Esophagus muscularis mucosa (tissue), 4 donors: ENCODE measurements around the gene PRKCQ. TPM values are rescaled to one million over a fixed set of nuclear protein-coding genes. Genes with fewer than 3 reads are reported as not detected.

Experiments
- DNase-seq: peaks from one replicate; pipeline ENCODE4 v3.0.0-alpha.2; 2017; ENCODE audit errors: extremely low spot score
- H3K27ac ChIP-seq, 4 donors: fragments of 200-600 bp; sonication (generic); replicated peaks in 1 of 4; 1 replicate in 3 of 4; 2 replicates in 1 of 4; pipeline ENCODE4 v1.5.1; 2016 to 2019; ENCODE audit warnings: mild to moderate bottlenecking in 1 of 4
- H3K27me3 ChIP-seq, 4 donors: fragments of 200-600 bp; sonication (generic); one replicate each; pipeline versions ENCODE4 v1.5.1 to v1.6.0; 2016 to 2019
- H3K36me3 ChIP-seq, 4 donors: fragments of 200-600 bp; sonication (generic); one replicate each; pipeline ENCODE4 v1.5.1; 2016 to 2019
- H3K4me1 ChIP-seq, 4 donors: fragments of 200-600 bp; sonication (generic); one replicate each; pipeline ENCODE4 v1.5.1; 2016 to 2019
- H3K4me3 ChIP-seq, 4 donors: fragments of 200-600 bp; sonication (generic); 1 replicate in 2 of 4; 2 replicates in 2 of 4; pipeline ENCODE4 v1.5.1; 2016 to 2019; ENCODE audit warnings: mild to moderate bottlenecking in 4 of 4, moderate library complexity in 1 of 4
- H3K9me3 ChIP-seq, 4 donors: fragments of 200-600 bp; sonication (generic); 1 replicate in 3 of 4; 2 replicates in 1 of 4; pipeline ENCODE4 v1.5.1; 2016 to 2019
- EP300 ChIP-seq: sonication (generic); formaldehyde crosslinking; IDR thresholded peaks from one replicate; pipeline ENCODE4 v1.6.1; 2017; ENCODE audit warnings: antibody characterized with exemption
- POLR2A ChIP-seq: fragments of 450-650 bp; IDR thresholded peaks from one replicate; pipeline ENCODE4 v1.6.1; 2017; ENCODE audit warnings: antibody characterized with exemption, moderate library complexity, mild to moderate bottlenecking, low read depth
- POLR2AphosphoS5 ChIP-seq, 2 donors: sonication (generic); formaldehyde crosslinking; IDR thresholded peaks; one replicate each; pipeline ENCODE4 v1.6.1; 2017; ENCODE audit warnings: antibody characterized with exemption in 2 of 2
- WGBS: methylation state at CpG from one replicate; pipeline ENCODE4 v1.1.5; 2018; 5-methylcytosine and 5-hydroxymethylcytosine counted together
- intact Hi-C: fragments of 100-400 bp; cut with DNase I; formaldehyde crosslinking; loops from one replicate; pipeline ENCODE4 v1.15.1; 2023
- total RNA-seq, 4 donors: library from RNA; depleted of rRNA; stranded (reverse); fragments of >200 nt; gene quantifications; one replicate each; pipeline versions ENCODE4 v1.1.0 to v1.2.1, GENCODE V29; 2016
- TF ChIP-seq, protein P1 (sequence below), 3 experiments: fragments of 200-600 bp in 2 of 3; fragments of 450-650 bp in 1 of 3; sonication (generic) in 2 of 3; IDR thresholded peaks; one replicate each; pipeline ENCODE4 v1.5.1; 2017 to 2019; ENCODE audit warnings: antibody characterized with exemption in 3 of 3, mild to moderate bottlenecking in 2 of 3, moderate library complexity in 1 of 3

Gene PRKCQ
- total RNA-seq, 4 donors from 2014 or later: 4.6 to 9.4 (median 6.8) TPM

DNA sequence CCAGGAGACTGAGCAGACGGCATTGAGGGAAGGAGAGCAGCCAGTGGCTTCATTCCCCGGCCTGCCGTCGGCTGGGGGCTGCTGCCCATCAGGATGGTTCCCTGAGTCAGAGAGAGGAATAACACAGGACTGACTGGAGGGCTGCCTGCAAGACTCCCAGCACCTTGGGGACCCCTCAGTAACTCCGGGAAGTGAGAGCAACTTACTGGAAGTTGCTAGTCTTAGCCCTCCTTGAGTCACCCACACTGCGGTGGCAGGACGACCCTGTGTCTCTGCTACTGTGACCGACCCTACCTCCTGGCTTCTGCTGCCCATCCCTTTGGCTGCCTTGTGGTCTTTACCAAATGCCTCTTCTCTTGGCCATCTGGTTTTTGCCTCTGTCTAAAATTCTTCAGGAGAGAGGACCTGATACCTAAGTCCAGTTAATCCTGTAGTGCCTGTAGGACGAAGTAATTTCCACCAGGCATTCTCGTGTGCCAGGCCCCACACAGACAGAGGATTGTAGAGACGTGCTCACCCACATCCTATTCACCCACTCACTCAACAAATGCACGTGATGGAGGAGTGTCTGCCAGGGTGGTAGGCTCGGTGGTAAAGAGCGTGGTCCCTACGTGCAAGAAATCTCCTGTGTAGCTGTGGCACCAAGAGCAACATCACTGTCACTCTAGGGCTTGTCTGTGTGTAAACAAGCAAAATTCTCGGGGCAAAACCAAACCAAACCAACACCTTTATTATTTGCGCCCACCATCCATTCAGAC, 156.5 kb downstream of the PRKCQ start:
- Histone ChIP-seq H3K4me1 (no peaks in the 10 kb centered on the region), H3K4me3 (no peak overlapping the region), H3K27me3 (peaks cover 0 to 5% (median 0%) of the 10 kb centered on the region in 4 donors), H3K36me3 (no peaks in the 10 kb centered on the region), H3K27ac (no peak overlapping the region), H3K9me3 (no peaks in the 10 kb centered on the region)
- DNase-seq: no peak
- WGBS: 92% methylated on average over 17 of the region's 17 CpGs
- TF ChIP-seq POLR2AphosphoS5 (IDR thresholded peaks at IDR 0.05): no peak
- TF ChIP-seq EP300: no peak
- TF ChIP-seq, protein P1, sequence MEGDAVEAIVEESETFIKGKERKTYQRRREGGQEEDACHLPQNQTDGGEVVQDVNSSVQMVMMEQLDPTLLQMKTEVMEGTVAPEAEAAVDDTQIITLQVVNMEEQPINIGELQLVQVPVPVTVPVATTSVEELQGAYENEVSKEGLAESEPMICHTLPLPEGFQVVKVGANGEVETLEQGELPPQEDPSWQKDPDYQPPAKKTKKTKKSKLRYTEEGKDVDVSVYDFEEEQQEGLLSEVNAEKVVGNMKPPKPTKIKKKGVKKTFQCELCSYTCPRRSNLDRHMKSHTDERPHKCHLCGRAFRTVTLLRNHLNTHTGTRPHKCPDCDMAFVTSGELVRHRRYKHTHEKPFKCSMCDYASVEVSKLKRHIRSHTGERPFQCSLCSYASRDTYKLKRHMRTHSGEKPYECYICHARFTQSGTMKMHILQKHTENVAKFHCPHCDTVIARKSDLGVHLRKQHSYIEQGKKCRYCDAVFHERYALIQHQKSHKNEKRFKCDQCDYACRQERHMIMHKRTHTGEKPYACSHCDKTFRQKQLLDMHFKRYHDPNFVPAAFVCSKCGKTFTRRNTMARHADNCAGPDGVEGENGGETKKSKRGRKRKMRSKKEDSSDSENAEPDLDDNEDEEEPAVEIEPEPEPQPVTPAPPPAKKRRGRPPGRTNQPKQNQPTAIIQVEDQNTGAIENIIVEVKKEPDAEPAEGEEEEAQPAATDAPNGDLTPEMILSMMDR (IDR thresholded peaks at IDR 0.05): no peak
- no peak for TF ChIP-seq POLR2A
- intact Hi-C loops: no loop called here

DNA sequence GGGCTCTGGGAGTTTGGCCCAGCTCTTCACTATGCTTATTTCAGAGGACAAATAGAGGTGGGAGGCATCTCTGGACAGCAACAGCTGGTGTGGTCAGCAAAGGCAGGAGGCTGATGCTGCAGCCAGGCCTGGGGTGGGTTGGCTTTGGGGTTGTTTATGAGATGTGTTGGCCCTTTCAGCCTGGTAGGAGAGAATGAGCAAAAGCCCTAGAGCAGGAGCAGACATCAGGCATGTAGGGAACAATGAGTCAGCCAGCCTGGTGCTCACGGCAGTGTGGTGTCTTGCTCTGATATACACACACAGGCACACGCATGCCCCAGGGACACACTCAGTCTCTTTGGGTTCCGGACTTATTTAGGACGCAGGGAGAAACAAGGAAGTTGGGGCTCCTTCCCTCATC, 157.1 kb downstream of the PRKCQ start:
- H3K4me1 ChIP-seq: no peaks in the 10 kb centered on the region
- H3K4me3 ChIP-seq: no peak overlapping the region
- intact Hi-C loops: no loop called here
- no peak for TF ChIP-seq EP300
- TF ChIP-seq, protein P1 (IDR thresholded peaks at IDR 0.05): no peak
- TF ChIP-seq POLR2A: no peak
- TF ChIP-seq POLR2AphosphoS5 (IDR thresholded peaks at IDR 0.05): no peak
- peaks cover 0 to 5% (median 0%) of the 10 kb centered on the region in 4 donors for H3K27me3 ChIP-seq
- no peaks in the 10 kb centered on the region for H3K9me3 ChIP-seq
- WGBS: 83% methylated on average over 4 of the region's 4 CpGs
- no peaks in the 10 kb centered on the region for H3K36me3 ChIP-seq
- DNase-seq: no peak
- no peak overlapping the region for H3K27ac ChIP-seq

DNA sequence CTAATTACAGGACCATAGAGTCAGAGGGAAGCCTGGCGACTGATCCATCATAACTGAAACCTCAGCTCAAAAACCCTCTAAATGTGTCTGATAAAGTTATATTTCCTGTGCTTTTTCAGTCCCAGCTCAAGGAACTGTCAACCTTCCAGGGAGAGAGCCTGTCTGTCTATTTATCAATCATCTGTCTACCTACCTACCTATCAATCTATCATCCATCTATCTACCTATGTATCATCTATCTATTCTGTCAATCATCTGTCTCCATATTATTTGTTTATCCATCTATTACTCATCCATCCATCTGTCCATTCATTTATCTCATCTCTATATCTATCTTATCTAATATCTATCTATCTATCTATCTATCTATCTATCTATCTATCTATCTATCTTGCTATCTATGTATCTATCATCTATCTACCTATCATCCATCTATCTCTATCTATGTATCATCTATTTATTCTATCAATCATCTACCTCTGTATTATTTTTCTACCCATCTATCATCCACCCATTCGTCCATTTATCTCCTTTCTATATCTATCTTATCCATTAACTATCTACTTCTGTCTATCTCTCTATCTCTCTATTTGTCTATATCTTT, 161.4 kb downstream of the PRKCQ start:
- no peaks in the 10 kb centered on the region for H3K36me3 ChIP-seq
- no peaks in the 10 kb centered on the region for H3K4me1 ChIP-seq
- no peak overlapping the region for H3K27ac ChIP-seq
- intact Hi-C loops: loop anchor here (5.0 kb wide), 1 partner anchor 249 kb away; no protein-coding TSS in a partner anchor
- WGBS: 83% methylated on average over 2 of the region's 2 CpGs
- TF ChIP-seq POLR2A (no peak), POLR2AphosphoS5 (IDR thresholded peaks at IDR 0.05) (no peak), EP300 (no peak)
- TF ChIP-seq, protein P1 (IDR thresholded peaks at IDR 0.05): no peak
- no peak overlapping the region for H3K4me3 ChIP-seq
- no peaks in the 10 kb centered on the region for H3K9me3 ChIP-seq
- H3K27me3 ChIP-seq: peaks cover 0 to 5% (median 0%) of the 10 kb centered on the region in 4 donors
- no peak for DNase-seq

DNA sequence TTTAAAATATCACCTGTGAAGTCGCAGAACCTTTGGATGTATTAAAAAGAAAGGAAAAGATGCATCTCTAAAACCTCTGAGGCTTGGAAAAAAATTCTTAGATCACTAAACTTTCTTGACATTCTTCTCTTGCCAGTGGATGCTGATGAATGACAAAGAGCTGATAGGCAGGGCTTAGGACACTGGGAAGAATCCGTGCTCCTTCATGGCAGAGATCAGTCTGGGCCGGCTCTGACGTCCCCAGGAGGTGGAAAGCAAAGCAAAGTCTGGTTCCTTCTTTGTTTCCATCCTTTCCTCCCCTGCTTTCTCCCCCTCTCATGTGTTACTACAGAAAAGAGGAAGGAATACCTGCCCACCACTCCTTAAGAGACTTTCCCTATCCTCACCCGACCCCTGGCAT, 161.9 kb downstream of the PRKCQ start:
- 57% methylated on average over 5 of the region's 5 CpGs for WGBS
- Histone ChIP-seq H3K27ac (no peak overlapping the region), H3K27me3 (peaks cover 0 to 5% (median 0%) of the 10 kb centered on the region in 4 donors), H3K4me3 (no peak overlapping the region), H3K4me1 (no peaks in the 10 kb centered on the region), H3K36me3 (no peaks in the 10 kb centered on the region), H3K9me3 (no peaks in the 10 kb centered on the region)
- no peak for DNase-seq
- TF ChIP-seq, protein P1 (IDR thresholded peaks at IDR 0.05): no peak
- TF ChIP-seq EP300 (no peak), POLR2AphosphoS5 (IDR thresholded peaks at IDR 0.05) (no peak), POLR2A (no peak)
- intact Hi-C loops: loop anchor here (5.0 kb wide), 1 partner anchor 249 kb away; no protein-coding TSS in a partner anchor
